ENCODE data around the gene AHNAK.

The AHNAK gene

DNA sequence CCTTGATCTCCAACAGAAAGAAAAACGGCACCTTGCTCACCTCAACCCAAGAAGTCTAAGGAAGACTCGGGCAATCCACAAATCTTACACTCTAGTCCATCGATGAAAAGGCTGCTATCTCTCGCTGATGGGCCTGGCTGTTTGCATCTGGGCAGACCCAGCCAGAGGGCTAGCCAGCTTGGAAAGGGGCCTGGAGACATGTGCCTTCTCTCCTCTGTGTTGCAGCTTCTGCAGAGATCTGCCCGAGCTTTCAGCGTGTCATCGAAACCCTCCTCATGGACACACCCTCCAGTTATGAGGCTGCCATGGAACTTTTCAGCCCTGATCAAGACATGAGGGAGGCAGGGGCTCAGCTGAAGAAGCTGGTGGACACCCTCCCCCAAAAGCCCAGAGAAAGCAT is 124.6 kb downstream of the AHNAK start:
- no peak for TF ChIP-seq CTCF (IDR thresholded peaks at IDR 0.05)

- TF ChIP-seq CTCF (IDR thresholded peaks at IDR 0.05), result no peak
Observed at GRCh38 chr11:62420882-62421281, 125.7 kb downstream of the AHNAK start.

GRCh38 chr11:62419943-62420342 is 126.7 kb downstream of the AHNAK start:
- TF ChIP-seq CTCF (IDR thresholded peaks at IDR 0.05), result no peak

GRCh38 chr11:62419314-62419929 is 127.2 kb downstream of the AHNAK start:
- TF ChIP-seq CTCF (IDR thresholded peaks at IDR 0.05), result no peak

- no peak for TF ChIP-seq CTCF (IDR thresholded peaks at IDR 0.05)
Observed at GRCh38 chr11:62418733-62419132, 127.9 kb downstream of the AHNAK start, which contains the start of gene SCGB1A1. Gene SCGB1A1, plus strand, starts transcription at chr11:62419033. Its CDS starts 63 bp downstream, at chr11:62419096.

GRCh38 chr11:62418136-62418535 is 128.5 kb downstream of the AHNAK start:
- TF ChIP-seq CTCF (IDR thresholded peaks at IDR 0.05), result no peak

DNA sequence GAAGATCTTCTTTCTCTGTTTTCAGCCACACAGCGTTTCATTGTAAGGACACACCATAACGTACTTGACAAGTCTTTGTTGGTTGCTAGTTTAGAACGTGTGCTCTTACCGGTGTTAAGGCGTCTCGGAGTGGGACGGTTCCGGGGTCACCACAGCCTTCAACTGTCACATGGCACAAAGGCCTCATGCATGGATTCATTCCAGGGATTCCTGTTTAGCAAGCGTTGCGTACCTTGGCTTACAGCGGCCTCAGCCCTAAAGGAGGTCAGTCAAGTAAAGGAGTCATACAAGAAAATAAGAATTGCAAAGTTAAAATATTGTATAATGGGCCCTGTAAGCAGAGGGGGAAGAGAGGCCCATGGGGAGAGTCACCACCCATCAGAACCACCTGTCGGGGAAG is 130.0 kb downstream of the AHNAK start:
- no peak for TF ChIP-seq CTCF (IDR thresholded peaks at IDR 0.05)
